A549 treated with GW870086 at 1 μM for 4 hours (cell line): ENCODE measurements around the gene ABHD10. TPM values are rescaled to one million over a fixed set of nuclear protein-coding genes. Genes with fewer than 3 reads are reported as not detected.

ENCODE experiments used
- total RNA-seq: library from RNA; stranded (reverse); fragments of 200-300 nt; extraction: Qiagen RNA extraction; gene quantifications from 5 replicates; pipeline ENCODE4 v1.2.3, GENCODE V29; 2022; ENCODE audit warnings: low read depth

The ABHD10 gene
- total RNA-seq: 16.2 to 21.1 TPM (median 20.1 TPM) in 5 replicates

GRCh38 chr3:111978583-111979433 is at the start of gene ABHD10:
Gene ABHD10, plus strand, starts transcription at chr3:111979026. Its CDS starts 36 bp downstream, at chr3:111979062.

GRCh38 chr3:111998636-111999483 is 20.0 kb downstream of the ABHD10 start, which contains the start of gene TAGLN3:
Gene TAGLN3, plus strand, starts transcription at chr3:111998922. Its CDS starts 501 bp downstream, at chr3:111999423.

GRCh38 chr3:112034436-112034835 is 55.6 kb downstream of the ABHD10 start, which contains the start of gene TMPRSS7:
Gene TMPRSS7, plus strand, starts transcription at chr3:112034736. Its CDS starts 110 bp downstream, at chr3:112034846.

Other genes starting within 250 kb of the ABHD10 start
- gene PHLDB2, start 119.8 kb upstream of the ABHD10 start, total RNA-seq: 16.3 to 32.5 TPM (median 26.1 TPM) in 5 replicates
- gene TAGLN3, start 19.9 kb downstream of the ABHD10 start, total RNA-seq: not detected in 5 replicates
- 0.12 to 0.16 TPM (median 0.14 TPM) in 4 of 5 replicates, not detected in the other for gene TMPRSS7, start 55.7 kb downstream of the ABHD10 start, total RNA-seq
- 10.4 to 14.0 TPM (median 11.3 TPM) in 5 replicates for gene C3orf52, start 107.4 kb downstream of the ABHD10 start, total RNA-seq
- gene GCSAM, start 154.2 kb downstream of the ABHD10 start, total RNA-seq: not detected in 5 replicates